H1 (cell line): ENCODE results near the gene PLCB1. TPM values are rescaled to one million over a fixed set of nuclear protein-coding genes. Genes with fewer than 3 reads are reported as not detected.

ENCODE experiments used
- CTCF ChIA-PET: fragments of 300-600 bp; sonication (Branson Sonifier 250); formaldehyde crosslinking; loops from one replicate; lab custom pipeline; 2021; ENCODE audit not compliant: partially characterized antibody; lab: Charles Lee
- POLR2A ChIA-PET: fragments of 300-600 bp; sonication (Branson Sonifier 250); formaldehyde crosslinking; loops from one replicate; lab custom pipeline; 2021; ENCODE audit warnings: inconsistent platforms; ENCODE audit not compliant: partially characterized antibody; lab: Charles Lee
- DNase-seq, 2 experiments: peaks; one replicate each; pipeline versions ENCODE4 v3.0.0 to v3.0.0-alpha.2; 2010 to 2022; ENCODE audit warnings: low spot score in 2 of 2, low read depth in 1 of 2, mixed read lengths in 1 of 2
- FAIRE-seq: peaks from 2 replicates; lab custom pipeline; 2011; peaks lifted over from hg19 to GRCh38; lab: Jason Lieb, UNC
- H2AFZ ChIP-seq: 2 replicates; pipeline ENCODE4 v1.8.1; 2012; ENCODE audit warnings: low read length, inconsistent platforms
- H2AK5ac ChIP-seq: 2 replicates; pipeline ENCODE4 v1.6.1; 2013; ENCODE audit warnings: low read depth, low read length
- H2BK120ac ChIP-seq: replicated peaks from 2 replicates; pipeline ENCODE3; 2013; ENCODE audit warnings: low read depth, low read length, inconsistent platforms
- H2BK12ac ChIP-seq: 2 replicates; pipeline ENCODE4 v1.6.1; 2013; ENCODE audit warnings: low read depth, low read length
- H2BK15ac ChIP-seq: 2 replicates; pipeline ENCODE4 v1.6.1; 2013; ENCODE audit warnings: low read length
- H2BK20ac ChIP-seq: 2 replicates; pipeline ENCODE4 v1.6.1; 2013; ENCODE audit warnings: low read length
- H2BK5ac ChIP-seq: 2 replicates; pipeline ENCODE4 v1.6.1; 2013; ENCODE audit warnings: low read depth, low read length
- H3K14ac ChIP-seq: 2 replicates; pipeline ENCODE4 v1.6.1; 2013; ENCODE audit warnings: inconsistent platforms; ENCODE audit not compliant: insufficient read length
- H3K18ac ChIP-seq: 2 replicates; pipeline ENCODE4 v1.6.1; 2013; ENCODE audit warnings: low read length; ENCODE audit errors: extremely low read depth
- H3K23ac ChIP-seq: 2 replicates; pipeline ENCODE4 v1.6.1; 2013; ENCODE audit warnings: inconsistent platforms; ENCODE audit not compliant: insufficient read length
- H3K23me2 ChIP-seq: 2 replicates; pipeline ENCODE4 v1.6.1; 2013; ENCODE audit warnings: low read depth, low read length
- H3K27ac ChIP-seq: 2 replicates; pipeline ENCODE4 v1.6.1; 2011; ENCODE audit warnings: low read depth, low read length, inconsistent platforms
- H3K27me3 ChIP-seq, 4 experiments: replicated peaks in 1 of 4; 1 replicate in 1 of 4; 2 replicates in 3 of 4; pipeline versions ENCODE4 v1.6.1 to v1.8.1; 2011 to 2013; ENCODE audit warnings: low read length in 3 of 4, mild to moderate bottlenecking in 3 of 4, inconsistent platforms in 2 of 4, mixed read lengths in 2 of 4, moderate library complexity in 1 of 4; ENCODE audit not compliant: control insufficient read depth in 3 of 4, insufficient read depth in 3 of 4; ENCODE audit errors: extremely low read depth in 1 of 4
- H3K36me3 ChIP-seq, 4 experiments: 2 replicates each; pipeline versions ENCODE4 v1.6.1 to v1.8.1; 2011 to 2013; ENCODE audit warnings: mild to moderate bottlenecking in 4 of 4, low read length in 3 of 4, moderate library complexity in 2 of 4, control low read depth in 1 of 4, inconsistent platforms in 1 of 4; ENCODE audit not compliant: insufficient read depth in 4 of 4, control insufficient read depth in 2 of 4
- H3K4ac ChIP-seq: replicated peaks from 2 replicates; pipeline ENCODE3; 2013; ENCODE audit warnings: low read length, low read depth, mixed read lengths, inconsistent platforms; ENCODE audit not compliant: insufficient read length
- H3K4me1 ChIP-seq, 4 experiments: replicated peaks in 1 of 4; 1 replicate in 1 of 4; 2 replicates in 3 of 4; pipeline versions ENCODE4 v1.6.1 to v1.8.1; 2011 to 2013; ENCODE audit warnings: low read length in 3 of 4, inconsistent platforms in 2 of 4, mixed read lengths in 1 of 4; ENCODE audit not compliant: insufficient read depth in 4 of 4, control insufficient read depth in 3 of 4
- H3K4me2 ChIP-seq, 2 experiments: 2 replicates each; pipeline versions ENCODE4 v1.6.1 to v1.8.1; 2011 to 2013; ENCODE audit warnings: low read depth in 2 of 2, low read length in 2 of 2, control low read depth in 1 of 2, inconsistent platforms in 1 of 2, mild to moderate bottlenecking in 1 of 2; ENCODE audit not compliant: insufficient read depth in 1 of 2
- H3K4me3 ChIP-seq, 4 experiments: fragments of 200-600, 300-600 bp in 1 of 4; sonication (generic), shearing (Covaris generic), sonication (Bioruptor Twin) in 1 of 4; 2 replicates each; pipeline versions ENCODE4 v1.5.1 to v1.8.1; 2011 to 2016; ENCODE audit warnings: low read length in 4 of 4, low read depth in 3 of 4, control low read depth in 2 of 4, inconsistent platforms in 2 of 4, mild to moderate bottlenecking in 2 of 4, mixed read lengths in 1 of 4, moderate library complexity in 1 of 4; ENCODE audit not compliant: insufficient read depth in 2 of 4; ENCODE audit errors: extremely low read depth in 1 of 4
- H3K56ac ChIP-seq: replicated peaks from 2 replicates; pipeline ENCODE3; 2013; ENCODE audit warnings: low read depth, mild to moderate bottlenecking, mixed read lengths, low read length, inconsistent platforms; ENCODE audit not compliant: insufficient read length
- H3K79me1 ChIP-seq: 2 replicates; pipeline ENCODE4 v1.6.1; 2013; ENCODE audit warnings: low read depth, low read length, control low read depth
- H3K79me2 ChIP-seq, 2 experiments: 2 replicates each; pipeline versions ENCODE4 v1.6.1 to v1.8.1; 2012 to 2013; ENCODE audit warnings: low read length in 2 of 2, mild to moderate bottlenecking in 2 of 2, inconsistent platforms in 1 of 2; ENCODE audit not compliant: insufficient read depth in 2 of 2, control insufficient read depth in 1 of 2
- H3K9ac ChIP-seq, 4 experiments: replicated peaks in 1 of 4; 1 replicate in 1 of 4; 2 replicates in 3 of 4; pipeline versions ENCODE4 v1.6.1 to v1.8.1; 2011 to 2013; ENCODE audit warnings: low read depth in 3 of 4, low read length in 3 of 4, control low read depth in 2 of 4, mild to moderate bottlenecking in 2 of 4, moderate library complexity in 2 of 4, inconsistent platforms in 1 of 4; ENCODE audit errors: extremely low read depth in 1 of 4
- H3K9me3 ChIP-seq, 2 experiments: 2 replicates each; pipeline versions ENCODE4 v1.6.1 to v1.8.1; 2012 to 2013; ENCODE audit warnings: mild to moderate bottlenecking in 2 of 2, moderate library complexity in 2 of 2, control low read depth in 1 of 2, inconsistent platforms in 1 of 2, low read depth in 1 of 2, low read length in 1 of 2, mixed read lengths in 1 of 2; ENCODE audit not compliant: insufficient read depth in 2 of 2
- H4K20me1 ChIP-seq, 2 experiments: replicated peaks in 1 of 2; 2 replicates each; pipeline versions ENCODE3 to v1.8.1; 2011 to 2013; ENCODE audit warnings: inconsistent platforms in 2 of 2, low read length in 2 of 2, mild to moderate bottlenecking in 1 of 2; ENCODE audit not compliant: insufficient read depth in 2 of 2, control insufficient read depth in 1 of 2
- H4K5ac ChIP-seq: 2 replicates; pipeline ENCODE4 v1.6.1; 2013; ENCODE audit warnings: low read length, low read depth, mixed read lengths, inconsistent platforms; ENCODE audit not compliant: insufficient read length
- H4K8ac ChIP-seq: 2 replicates; pipeline ENCODE4 v1.8.0; 2013; ENCODE audit warnings: mild to moderate bottlenecking, moderate library complexity, low read length, inconsistent platforms; ENCODE audit not compliant: insufficient read depth; ENCODE audit errors: extremely low read depth
- H4K91ac ChIP-seq: replicated peaks from 2 replicates; pipeline ENCODE3; 2013; ENCODE audit warnings: low read length, mixed read lengths, inconsistent platforms; ENCODE audit not compliant: insufficient read length
- CEBPB ChIP-seq: IDR thresholded peaks from 2 replicates; pipeline ENCODE4 v1.6.1; 2012; ENCODE audit warnings: low read depth, low read length
- SAP30 ChIP-seq: fragments of 300-600 bp; sonication (generic); IDR thresholded peaks from 2 replicates; pipeline ENCODE4 v1.7.1; 2012; ENCODE audit warnings: low read length, moderate library complexity, mild to moderate bottlenecking, inconsistent platforms; ENCODE audit not compliant: insufficient read depth, insufficient replicate concordance
- WGBS, 2 experiments: shearing (Covaris generic) in 1 of 2; methylation state at CpG; one replicate each; pipeline versions ENCODE4 v1.1.6 to v1.1.7; 2013 to 2015; ENCODE audit warnings: low lambda C conversion rate in 2 of 2, mixed read lengths in 2 of 2, inconsistent platforms in 1 of 2, low coverage in 1 of 2, missing lambda C conversion rate in 1 of 2; ENCODE audit not compliant: insufficient replicate concordance in 2 of 2, insufficient coverage in 1 of 2, insufficient read length in 1 of 2; ENCODE audit errors: extremely low coverage in 1 of 2, missing lambda C conversion rate in 1 of 2; 5-methylcytosine and 5-hydroxymethylcytosine counted together
- polyA plus RNA-seq, 7 experiments: library from polyadenylated mRNA; depleted of rRNA in 3 of 7; stranded (reverse) in 5 of 7; unstranded in 2 of 7; fragments of >200 nt in 5 of 7; fragments of 200-250 nt in 2 of 7; gene quantifications; 1 replicate in 5 of 7; 2 replicates in 1 of 7; 4 replicates in 1 of 7; pipeline versions ENCODE4 v1.2.1 to v1.2.3, GENCODE V29; 2011 to 2013; ENCODE audit warnings: missing spikeins in 2 of 7, mixed read lengths in 2 of 7
- total RNA-seq: library from RNA; stranded (reverse); fragmentation: NEBNext Ultra II Directional; extraction: Animal tissue kit (Norgen Biotek cat#: 25700); gene quantifications from 2 replicates; pipeline ENCODE4 v1.2.1, GENCODE V29; 2021

Gene PLCB1
- total and polyA plus RNA-seq, 2 of the 8 experiments (the other 6 are each of a cell fraction or from before 2014, with no cell fraction given): 2.6 to 9.1 TPM

DNA sequence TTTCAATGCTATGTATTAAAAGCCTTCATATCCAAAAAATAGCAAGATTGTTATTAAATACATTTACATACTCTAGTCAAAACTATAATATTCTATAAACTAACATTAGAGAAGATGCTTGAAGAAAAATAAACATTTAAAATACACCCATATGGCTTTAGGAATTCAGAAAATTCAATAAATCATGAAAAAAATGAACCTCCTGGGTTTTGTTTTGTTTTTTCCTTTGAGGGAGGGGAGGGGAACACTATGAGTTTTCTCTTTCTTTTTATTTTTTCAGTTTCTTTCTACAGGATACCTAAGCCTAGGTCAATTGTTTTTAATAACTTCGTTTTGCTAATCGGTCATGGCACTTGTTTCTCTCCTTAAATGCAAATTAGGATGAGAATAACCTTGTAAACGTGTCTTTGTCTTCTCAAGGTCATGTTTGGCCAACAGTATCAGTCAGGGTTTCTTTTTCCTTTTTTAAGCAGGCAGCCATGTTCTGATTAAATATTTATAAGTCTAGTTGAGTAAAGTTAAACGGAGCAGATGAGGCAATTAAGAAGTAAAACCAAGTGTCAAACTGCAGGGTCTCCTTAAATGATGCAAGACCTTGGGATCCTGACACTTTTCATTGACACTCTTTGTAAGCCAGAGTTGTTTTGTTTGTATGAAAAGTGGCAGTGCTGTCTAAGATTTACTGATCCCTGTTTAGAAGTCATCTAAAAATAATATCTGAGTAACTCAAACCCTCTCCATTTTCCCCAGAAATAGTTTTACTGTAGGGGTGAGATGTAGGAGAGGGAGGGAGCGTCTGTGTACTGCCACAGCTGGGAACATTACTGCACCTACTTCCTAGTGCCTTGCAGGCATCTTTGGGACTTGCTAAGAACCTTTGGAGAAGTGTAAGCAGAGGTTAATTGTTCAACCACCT, 392.3 kb downstream of the PLCB1 start:
- H2AK5ac ChIP-seq: no peak overlapping the region
- no peaks in the 10 kb centered on the region for H3K79me1 ChIP-seq
- H3K14ac ChIP-seq: no peak overlapping the region
- DNase-seq (no peak), FAIRE-seq (no peak)
- H3K18ac ChIP-seq: no peak overlapping the region
- H3K4me3 ChIP-seq: no peak overlapping the region
- no peak overlapping the region for H2BK20ac ChIP-seq
- no peaks in the 10 kb centered on the region for H3K79me2 ChIP-seq
- no peaks in the 10 kb centered on the region for H3K9me3 ChIP-seq
- no peak overlapping the region for H3K4ac ChIP-seq
- POLR2A ChIA-PET: no interaction called here
- no peak overlapping the region for H2BK120ac ChIP-seq
- H2BK5ac ChIP-seq: no peak overlapping the region; the same call in 1 of the 2 replicates
- H3K4me2 ChIP-seq: peak overlapping the region in 1 of 2 experiments; percentile 50; a peak in 1 of 4 replicates
- TF ChIP-seq SAP30 (no peak), CEBPB (peak; percentile 68; the same call in 1 of the 2 replicates)
- 57% methylated on average over 5 of the region's 5 CpGs; no CpG with 5 or more reads in 1 of the 2 experiments for WGBS, 2 experiments
- H4K20me1 ChIP-seq: no peaks in the 10 kb centered on the region
- no peak overlapping the region for H3K56ac ChIP-seq
- H3K27ac ChIP-seq: no peak overlapping the region
- peaks cover 0 to 7% (median 2%) of the 10 kb centered on the region in 4 experiments; a peak in 3 of 7 replicates for H3K4me1 ChIP-seq
- H2BK15ac ChIP-seq: no peak overlapping the region
- no peak overlapping the region for H3K23ac ChIP-seq
- H3K23me2 ChIP-seq: no peaks in the 10 kb centered on the region
- CTCF ChIA-PET: interaction anchor here (1.5 kb wide), 1 partner anchor 8 kb away, joined by 3 read pairs; no protein-coding TSS in a partner anchor
- H2AFZ ChIP-seq: 0 out of 2 replicates have a peak overlapping the region, but pooled peaks have one; percentile 64
- H4K5ac ChIP-seq: no peak overlapping the region
- no peak overlapping the region for H2BK12ac ChIP-seq
- no peaks in the 10 kb centered on the region for H3K27me3 ChIP-seq
- H4K8ac ChIP-seq: no peak overlapping the region
- H4K91ac ChIP-seq: no peak overlapping the region
- H3K36me3 ChIP-seq: no peaks in the 10 kb centered on the region
- no peak overlapping the region for H3K9ac ChIP-seq
